ENCODE measurements around the gene GANC. TPM values are rescaled to one million over a fixed set of nuclear protein-coding genes. Genes with fewer than 3 reads are reported as not detected.

GANC gene
- total RNA-seq, 1 experiment from 2014 or later: 18.5 TPM

DNA sequence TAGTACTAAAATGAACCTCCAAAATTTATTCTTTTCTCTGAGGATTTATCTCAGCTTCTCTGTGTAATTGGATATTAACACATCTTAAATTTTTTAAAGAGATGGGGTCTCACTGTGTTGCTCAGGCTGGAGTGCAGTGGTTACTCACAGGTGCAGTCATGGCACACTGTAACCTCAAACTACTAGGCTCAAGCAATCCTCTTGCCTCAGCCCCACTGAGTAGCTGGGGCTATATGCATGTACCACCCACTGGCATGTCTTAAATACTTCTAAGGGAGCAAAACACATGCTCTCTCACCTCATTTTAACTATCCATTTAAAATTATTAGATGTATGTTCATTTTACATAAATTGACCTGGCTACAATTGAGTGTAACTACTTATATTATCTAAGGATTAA lies 11.6 kb downstream of the GANC start:
- no peaks in the 10 kb centered on the region for H3K9me3 Mint-ChIP-seq
- ChIA-PET POLR2A (no interaction called here), CTCF (no interaction called here)
- TF ChIP-seq ELF4 (CRISPR knock-in tag; IDR thresholded peaks at IDR 0.05; ENCODE audit: low read depth): no peak
- TF ChIP-seq FOXP1 (CRISPR knock-in tag; IDR thresholded peaks at IDR 0.05; ENCODE audit: borderline replicate concordance): no peak
- no peak for TF ChIP-seq ZNF219 (CRISPR knock-in tag; IDR thresholded peaks at IDR 0.05; ENCODE audit: borderline replicate concordance)
- TF ChIP-seq, protein P1, sequence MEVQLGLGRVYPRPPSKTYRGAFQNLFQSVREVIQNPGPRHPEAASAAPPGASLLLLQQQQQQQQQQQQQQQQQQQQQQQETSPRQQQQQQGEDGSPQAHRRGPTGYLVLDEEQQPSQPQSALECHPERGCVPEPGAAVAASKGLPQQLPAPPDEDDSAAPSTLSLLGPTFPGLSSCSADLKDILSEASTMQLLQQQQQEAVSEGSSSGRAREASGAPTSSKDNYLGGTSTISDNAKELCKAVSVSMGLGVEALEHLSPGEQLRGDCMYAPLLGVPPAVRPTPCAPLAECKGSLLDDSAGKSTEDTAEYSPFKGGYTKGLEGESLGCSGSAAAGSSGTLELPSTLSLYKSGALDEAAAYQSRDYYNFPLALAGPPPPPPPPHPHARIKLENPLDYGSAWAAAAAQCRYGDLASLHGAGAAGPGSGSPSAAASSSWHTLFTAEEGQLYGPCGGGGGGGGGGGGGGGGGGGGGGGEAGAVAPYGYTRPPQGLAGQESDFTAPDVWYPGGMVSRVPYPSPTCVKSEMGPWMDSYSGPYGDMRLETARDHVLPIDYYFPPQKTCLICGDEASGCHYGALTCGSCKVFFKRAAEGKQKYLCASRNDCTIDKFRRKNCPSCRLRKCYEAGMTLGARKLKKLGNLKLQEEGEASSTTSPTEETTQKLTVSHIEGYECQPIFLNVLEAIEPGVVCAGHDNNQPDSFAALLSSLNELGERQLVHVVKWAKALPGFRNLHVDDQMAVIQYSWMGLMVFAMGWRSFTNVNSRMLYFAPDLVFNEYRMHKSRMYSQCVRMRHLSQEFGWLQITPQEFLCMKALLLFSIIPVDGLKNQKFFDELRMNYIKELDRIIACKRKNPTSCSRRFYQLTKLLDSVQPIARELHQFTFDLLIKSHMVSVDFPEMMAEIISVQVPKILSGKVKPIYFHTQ (CRISPR knock-in tag; IDR thresholded peaks at IDR 0.05): no peak
- TF ChIP-seq, protein P2, sequence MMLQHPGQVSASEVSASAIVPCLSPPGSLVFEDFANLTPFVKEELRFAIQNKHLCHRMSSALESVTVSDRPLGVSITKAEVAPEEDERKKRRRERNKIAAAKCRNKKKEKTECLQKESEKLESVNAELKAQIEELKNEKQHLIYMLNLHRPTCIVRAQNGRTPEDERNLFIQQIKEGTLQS (CRISPR knock-in tag; conservative IDR thresholded peaks at IDR 0.05): no peak
- TF ChIP-seq, protein P3, sequence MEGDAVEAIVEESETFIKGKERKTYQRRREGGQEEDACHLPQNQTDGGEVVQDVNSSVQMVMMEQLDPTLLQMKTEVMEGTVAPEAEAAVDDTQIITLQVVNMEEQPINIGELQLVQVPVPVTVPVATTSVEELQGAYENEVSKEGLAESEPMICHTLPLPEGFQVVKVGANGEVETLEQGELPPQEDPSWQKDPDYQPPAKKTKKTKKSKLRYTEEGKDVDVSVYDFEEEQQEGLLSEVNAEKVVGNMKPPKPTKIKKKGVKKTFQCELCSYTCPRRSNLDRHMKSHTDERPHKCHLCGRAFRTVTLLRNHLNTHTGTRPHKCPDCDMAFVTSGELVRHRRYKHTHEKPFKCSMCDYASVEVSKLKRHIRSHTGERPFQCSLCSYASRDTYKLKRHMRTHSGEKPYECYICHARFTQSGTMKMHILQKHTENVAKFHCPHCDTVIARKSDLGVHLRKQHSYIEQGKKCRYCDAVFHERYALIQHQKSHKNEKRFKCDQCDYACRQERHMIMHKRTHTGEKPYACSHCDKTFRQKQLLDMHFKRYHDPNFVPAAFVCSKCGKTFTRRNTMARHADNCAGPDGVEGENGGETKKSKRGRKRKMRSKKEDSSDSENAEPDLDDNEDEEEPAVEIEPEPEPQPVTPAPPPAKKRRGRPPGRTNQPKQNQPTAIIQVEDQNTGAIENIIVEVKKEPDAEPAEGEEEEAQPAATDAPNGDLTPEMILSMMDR (IDR thresholded peaks at IDR 0.05): no peak
- TF ChIP-seq, protein P4, sequence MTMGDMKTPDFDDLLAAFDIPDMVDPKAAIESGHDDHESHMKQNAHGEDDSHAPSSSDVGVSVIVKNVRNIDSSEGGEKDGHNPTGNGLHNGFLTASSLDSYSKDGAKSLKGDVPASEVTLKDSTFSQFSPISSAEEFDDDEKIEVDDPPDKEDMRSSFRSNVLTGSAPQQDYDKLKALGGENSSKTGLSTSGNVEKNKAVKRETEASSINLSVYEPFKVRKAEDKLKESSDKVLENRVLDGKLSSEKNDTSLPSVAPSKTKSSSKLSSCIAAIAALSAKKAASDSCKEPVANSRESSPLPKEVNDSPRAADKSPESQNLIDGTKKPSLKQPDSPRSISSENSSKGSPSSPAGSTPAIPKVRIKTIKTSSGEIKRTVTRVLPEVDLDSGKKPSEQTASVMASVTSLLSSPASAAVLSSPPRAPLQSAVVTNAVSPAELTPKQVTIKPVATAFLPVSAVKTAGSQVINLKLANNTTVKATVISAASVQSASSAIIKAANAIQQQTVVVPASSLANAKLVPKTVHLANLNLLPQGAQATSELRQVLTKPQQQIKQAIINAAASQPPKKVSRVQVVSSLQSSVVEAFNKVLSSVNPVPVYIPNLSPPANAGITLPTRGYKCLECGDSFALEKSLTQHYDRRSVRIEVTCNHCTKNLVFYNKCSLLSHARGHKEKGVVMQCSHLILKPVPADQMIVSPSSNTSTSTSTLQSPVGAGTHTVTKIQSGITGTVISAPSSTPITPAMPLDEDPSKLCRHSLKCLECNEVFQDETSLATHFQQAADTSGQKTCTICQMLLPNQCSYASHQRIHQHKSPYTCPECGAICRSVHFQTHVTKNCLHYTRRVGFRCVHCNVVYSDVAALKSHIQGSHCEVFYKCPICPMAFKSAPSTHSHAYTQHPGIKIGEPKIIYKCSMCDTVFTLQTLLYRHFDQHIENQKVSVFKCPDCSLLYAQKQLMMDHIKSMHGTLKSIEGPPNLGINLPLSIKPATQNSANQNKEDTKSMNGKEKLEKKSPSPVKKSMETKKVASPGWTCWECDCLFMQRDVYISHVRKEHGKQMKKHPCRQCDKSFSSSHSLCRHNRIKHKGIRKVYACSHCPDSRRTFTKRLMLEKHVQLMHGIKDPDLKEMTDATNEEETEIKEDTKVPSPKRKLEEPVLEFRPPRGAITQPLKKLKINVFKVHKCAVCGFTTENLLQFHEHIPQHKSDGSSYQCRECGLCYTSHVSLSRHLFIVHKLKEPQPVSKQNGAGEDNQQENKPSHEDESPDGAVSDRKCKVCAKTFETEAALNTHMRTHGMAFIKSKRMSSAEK (CRISPR knock-in tag; IDR thresholded peaks at IDR 0.05; ENCODE audit: borderline replicate concordance): no peak
- TF ChIP-seq MYBL2 (CRISPR knock-in tag; IDR thresholded peaks at IDR 0.05): no peak
- TF ChIP-seq, protein P5, sequence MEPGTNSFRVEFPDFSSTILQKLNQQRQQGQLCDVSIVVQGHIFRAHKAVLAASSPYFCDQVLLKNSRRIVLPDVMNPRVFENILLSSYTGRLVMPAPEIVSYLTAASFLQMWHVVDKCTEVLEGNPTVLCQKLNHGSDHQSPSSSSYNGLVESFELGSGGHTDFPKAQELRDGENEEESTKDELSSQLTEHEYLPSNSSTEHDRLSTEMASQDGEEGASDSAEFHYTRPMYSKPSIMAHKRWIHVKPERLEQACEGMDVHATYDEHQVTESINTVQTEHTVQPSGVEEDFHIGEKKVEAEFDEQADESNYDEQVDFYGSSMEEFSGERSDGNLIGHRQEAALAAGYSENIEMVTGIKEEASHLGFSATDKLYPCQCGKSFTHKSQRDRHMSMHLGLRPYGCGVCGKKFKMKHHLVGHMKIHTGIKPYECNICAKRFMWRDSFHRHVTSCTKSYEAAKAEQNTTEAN (CRISPR knock-in tag; IDR thresholded peaks at IDR 0.05): no peak
- TF ChIP-seq, protein P6, sequence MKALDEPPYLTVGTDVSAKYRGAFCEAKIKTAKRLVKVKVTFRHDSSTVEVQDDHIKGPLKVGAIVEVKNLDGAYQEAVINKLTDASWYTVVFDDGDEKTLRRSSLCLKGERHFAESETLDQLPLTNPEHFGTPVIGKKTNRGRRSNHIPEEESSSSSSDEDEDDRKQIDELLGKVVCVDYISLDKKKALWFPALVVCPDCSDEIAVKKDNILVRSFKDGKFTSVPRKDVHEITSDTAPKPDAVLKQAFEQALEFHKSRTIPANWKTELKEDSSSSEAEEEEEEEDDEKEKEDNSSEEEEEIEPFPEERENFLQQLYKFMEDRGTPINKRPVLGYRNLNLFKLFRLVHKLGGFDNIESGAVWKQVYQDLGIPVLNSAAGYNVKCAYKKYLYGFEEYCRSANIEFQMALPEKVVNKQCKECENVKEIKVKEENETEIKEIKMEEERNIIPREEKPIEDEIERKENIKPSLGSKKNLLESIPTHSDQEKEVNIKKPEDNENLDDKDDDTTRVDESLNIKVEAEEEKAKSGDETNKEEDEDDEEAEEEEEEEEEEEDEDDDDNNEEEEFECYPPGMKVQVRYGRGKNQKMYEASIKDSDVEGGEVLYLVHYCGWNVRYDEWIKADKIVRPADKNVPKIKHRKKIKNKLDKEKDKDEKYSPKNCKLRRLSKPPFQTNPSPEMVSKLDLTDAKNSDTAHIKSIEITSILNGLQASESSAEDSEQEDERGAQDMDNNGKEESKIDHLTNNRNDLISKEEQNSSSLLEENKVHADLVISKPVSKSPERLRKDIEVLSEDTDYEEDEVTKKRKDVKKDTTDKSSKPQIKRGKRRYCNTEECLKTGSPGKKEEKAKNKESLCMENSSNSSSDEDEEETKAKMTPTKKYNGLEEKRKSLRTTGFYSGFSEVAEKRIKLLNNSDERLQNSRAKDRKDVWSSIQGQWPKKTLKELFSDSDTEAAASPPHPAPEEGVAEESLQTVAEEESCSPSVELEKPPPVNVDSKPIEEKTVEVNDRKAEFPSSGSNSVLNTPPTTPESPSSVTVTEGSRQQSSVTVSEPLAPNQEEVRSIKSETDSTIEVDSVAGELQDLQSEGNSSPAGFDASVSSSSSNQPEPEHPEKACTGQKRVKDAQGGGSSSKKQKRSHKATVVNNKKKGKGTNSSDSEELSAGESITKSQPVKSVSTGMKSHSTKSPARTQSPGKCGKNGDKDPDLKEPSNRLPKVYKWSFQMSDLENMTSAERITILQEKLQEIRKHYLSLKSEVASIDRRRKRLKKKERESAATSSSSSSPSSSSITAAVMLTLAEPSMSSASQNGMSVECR (CRISPR knock-in tag; IDR thresholded peaks at IDR 0.05; ENCODE audit: borderline replicate concordance): no peak
- TF ChIP-seq ZNF138 (CRISPR knock-in tag; conservative IDR thresholded peaks at IDR 0.05): no peak
- no peaks in the 10 kb centered on the region for H3K4me1 Mint-ChIP-seq
- no peaks in the 10 kb centered on the region for H3K36me3 Mint-ChIP-seq
- DNase-seq (ENCODE audit: low spot score) (no peak), ATAC-seq (no peak)
- H3K27ac Mint-ChIP-seq: no peak overlapping the region
- no peak overlapping the region for H3K4me3 Mint-ChIP-seq
- no peaks in the 10 kb centered on the region for H3K27me3 Mint-ChIP-seq (ENCODE audit: low read depth)

All from WTC11 (cell line).